Activated T-cell treated with anti-CD3 and anti-CD28 coated beads, Interleukin-2, amount 50 U/mL, for 48 hours (primary cell): ENCODE measurements around the gene PRPSAP2.
"Not testable (repeated sequence)": the region's sequence is repeated elsewhere in the genome, so short reads cannot be mapped to it uniquely, and the experiment has no call there.

Source experiments
- DNase-seq, 2 experiments: peaks; one replicate each; pipeline ENCODE4 v3.0.0-alpha.2; 2020

The PRPSAP2 gene

GRCh38 chr17:18947866-18948265 lies 89.9 kb downstream of the PRPSAP2 start:
- no peak for DNase-seq

- no peak for DNase-seq
Observed at GRCh38 chr17:18948476-18949006, 90.6 kb downstream of the PRPSAP2 start.

DNA sequence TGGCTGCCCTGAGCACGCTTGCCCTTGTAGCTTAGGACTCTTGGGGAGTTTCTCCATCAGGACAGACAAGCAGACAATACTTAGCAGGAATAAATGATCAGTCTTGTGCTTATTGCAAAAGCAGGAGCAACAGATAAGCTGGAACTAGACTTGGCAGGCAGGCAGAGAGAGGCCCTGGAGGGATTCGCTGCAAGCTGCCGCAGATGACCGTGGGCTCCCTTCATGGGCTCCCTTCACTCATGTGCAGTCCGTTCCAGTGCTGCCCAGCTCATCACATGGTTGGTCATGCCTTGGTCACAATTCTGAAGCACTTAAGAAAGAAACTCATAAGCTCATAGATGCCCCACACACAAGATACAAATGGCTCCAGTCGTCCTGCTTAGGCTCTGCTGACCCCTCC lies 91.6 kb downstream of the PRPSAP2 start:
- DNase-seq: no peak

DNA sequence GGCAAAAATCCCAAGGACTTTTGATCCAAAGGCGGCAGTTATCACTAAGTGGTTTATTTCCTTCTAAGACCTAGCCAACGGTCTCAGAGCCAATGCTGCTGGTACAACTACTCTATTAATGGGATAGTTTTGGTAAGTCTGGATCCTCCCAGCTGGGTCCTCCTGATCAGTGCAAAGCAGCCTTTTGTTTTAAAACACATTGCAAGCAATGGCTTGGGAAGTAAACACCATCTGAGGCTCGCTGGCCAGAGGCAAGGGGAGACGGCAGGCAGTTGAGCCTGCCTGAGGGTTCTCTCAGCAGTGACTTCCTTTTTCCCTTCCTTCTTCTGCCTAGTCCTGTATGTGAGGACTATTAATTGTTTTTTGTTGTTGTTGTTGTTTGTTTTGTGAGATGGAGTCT lies 92.4 kb downstream of the PRPSAP2 start:
- no peak for DNase-seq

- DNase-seq: no peak
Observed at GRCh38 chr17:18950944-18951905, 93.3 kb downstream of the PRPSAP2 start.

- no peak for DNase-seq
Observed at GRCh38 chr17:18951941-18952842, 94.3 kb downstream of the PRPSAP2 start, which contains the start of gene SLC5A10. Gene SLC5A10, plus strand, starts transcription at chr17:18952165. Its CDS starts 41 bp downstream, at chr17:18952206.

DNA sequence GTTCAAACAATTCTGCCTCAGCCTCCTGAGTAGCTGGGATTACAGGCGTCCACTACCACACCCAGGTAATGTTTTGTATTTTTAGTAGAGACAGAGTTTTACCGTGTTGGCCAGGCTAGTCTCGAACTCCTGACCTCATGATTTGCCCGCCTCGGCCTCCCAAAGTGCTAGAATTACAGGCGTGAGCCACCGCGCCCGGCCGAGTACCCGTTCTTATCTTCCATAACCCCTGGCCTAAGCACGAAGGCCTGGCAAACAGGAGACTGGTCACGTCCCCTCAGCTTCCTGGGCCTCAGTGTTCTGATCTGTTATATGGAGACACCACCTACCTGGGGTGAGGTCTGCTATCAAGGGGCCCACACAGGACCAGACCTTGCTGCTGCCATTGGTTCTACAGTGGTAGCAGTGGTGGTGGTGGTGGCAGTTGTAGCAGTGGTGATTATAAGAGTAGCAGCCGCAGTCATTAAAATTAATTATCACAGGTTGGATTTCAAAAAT lies 95.3 kb downstream of the PRPSAP2 start:
- DNase-seq: no peak

GRCh38 chr17:18954321-18954720 lies 96.4 kb downstream of the PRPSAP2 start:
- DNase-seq: no peak

DNA sequence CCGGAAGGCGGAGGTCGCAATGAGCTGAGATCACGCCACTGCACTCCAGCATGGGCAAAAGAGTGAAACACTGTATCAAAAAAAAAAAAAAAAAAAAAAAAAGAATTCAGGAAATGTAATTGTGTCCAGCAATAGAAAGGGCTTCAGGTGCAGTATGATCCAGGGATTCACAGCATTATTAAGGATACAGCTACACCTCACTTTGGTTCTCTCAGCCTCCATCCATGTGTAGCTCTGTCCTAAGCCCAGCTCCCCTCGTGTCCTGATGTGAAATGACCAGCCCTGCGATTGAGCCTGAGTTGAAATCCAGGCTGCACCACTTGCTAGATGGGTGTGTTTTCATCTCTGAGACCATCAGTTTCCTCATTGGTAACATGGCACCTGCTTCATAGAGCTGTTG lies 97.1 kb downstream of the PRPSAP2 start:
- DNase-seq: no peak

DNA sequence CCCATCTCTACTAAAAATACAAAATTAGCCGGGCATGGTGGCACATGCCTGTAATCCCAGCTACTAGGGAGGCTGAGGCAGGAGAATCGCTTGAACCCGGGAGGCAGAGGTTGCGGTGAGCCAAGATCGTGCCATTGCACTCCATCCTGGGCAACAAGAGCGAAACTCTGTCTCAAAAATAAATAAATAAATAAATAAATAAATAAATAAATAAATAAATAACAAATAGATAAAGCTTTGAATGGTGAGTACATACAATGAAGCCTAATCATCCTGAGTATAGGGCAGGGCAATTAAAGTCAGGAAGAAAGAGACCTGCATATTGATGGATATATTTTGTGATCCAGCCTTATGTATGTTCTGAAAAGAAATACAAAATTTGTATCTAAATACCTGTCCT lies 98.1 kb downstream of the PRPSAP2 start:
- DNase-seq: not testable (repeated sequence)

GRCh38 chr17:18956581-18956980 lies 98.7 kb downstream of the PRPSAP2 start:
- no peak for DNase-seq

- no peak for DNase-seq
Observed at GRCh38 chr17:18957831-18958230, 99.9 kb downstream of the PRPSAP2 start.

DNA sequence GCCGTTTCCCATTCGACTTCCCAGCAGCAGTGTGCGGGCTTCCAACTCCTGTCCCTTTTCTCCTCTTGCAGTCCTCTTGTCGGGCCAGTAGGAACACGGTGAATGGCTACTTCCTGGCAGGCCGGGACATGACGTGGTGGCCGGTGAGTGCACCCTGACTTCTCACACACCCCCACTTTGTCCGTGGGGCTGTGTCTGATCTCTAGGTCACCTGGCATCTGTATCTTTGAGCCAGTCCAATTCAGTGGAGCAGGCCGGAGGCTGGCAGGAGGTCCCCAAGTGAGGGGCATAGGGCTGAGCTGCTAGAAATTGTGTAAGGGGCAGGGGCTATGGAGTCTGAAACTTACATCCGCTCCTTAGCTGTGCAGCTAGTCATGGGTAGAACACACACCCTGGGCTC lies 100.7 kb downstream of the PRPSAP2 start:
- DNase-seq: no peak

GRCh38 chr17:18959071-18959844 lies 101.3 kb downstream of the PRPSAP2 start:
- no peak for DNase-seq

- DNase-seq: no peak
Observed at GRCh38 chr17:18959845-18960240, 101.9 kb downstream of the PRPSAP2 start.

- no peak for DNase-seq
Observed at GRCh38 chr17:18960241-18960665, 102.3 kb downstream of the PRPSAP2 start.

- DNase-seq: peak; percentile 90 to 91
Observed at GRCh38 chr17:18960803-18961511, 103.0 kb downstream of the PRPSAP2 start.

DNA sequence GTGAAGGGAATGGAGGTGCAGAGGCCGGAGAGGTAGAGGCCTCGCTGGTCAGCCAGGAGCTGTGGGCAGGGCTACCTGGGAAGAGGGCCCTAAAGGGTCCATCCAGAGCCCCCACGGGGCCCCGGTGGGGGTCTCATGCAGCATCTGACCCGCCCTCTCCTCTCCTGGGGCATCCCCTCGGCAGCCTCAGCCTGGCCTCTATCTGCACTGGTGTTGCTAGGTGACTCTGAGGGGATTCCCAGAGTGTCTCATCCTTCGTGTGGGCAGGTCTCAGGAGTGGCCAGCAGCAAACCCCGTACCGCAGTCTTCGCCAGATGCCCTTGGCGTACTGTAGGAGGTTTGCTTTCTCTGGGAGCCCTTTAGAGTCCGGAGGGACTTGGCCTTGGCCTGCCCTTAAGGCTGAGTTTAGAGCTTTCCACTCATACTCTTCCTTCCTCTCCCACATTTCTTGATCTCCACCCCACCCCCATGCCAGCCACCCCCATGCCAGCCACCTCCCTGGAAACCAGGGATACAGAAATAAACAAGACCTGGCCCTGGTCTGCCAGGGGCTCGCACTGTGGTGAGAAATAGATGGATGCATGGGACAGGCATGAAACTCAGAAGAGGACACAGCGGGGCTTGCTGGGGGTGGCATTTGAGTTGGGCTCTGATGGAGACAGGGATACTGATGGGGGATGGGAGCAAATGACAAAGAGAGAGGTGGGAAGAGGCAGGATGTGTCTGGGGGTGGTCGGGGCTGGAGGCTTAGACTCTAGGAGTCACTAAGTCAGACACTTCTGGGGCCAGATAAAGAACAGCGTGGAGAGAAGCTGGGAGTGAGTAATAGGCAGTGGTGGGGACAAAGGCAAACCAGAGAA lies 103.9 kb downstream of the PRPSAP2 start:
- DNase-seq: peak in 1 of 2 experiments; percentile 46

DNA sequence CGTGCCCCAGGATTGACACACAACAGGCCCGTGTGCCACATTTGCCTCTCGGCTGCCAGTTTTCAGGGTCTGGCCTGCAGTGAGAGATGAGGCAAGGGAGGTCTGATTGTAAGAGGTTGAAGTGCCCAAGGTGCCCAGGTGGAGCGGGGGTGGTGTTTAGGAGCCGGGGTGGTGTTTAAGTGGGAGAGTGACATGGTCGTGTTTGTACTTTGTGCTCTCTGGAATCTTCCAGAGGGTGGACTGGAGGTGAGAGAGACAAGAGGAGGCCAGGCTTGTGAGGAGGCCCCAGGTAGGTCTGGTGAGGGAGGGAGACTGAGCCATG lies 104.5 kb downstream of the PRPSAP2 start:
- no peak for DNase-seq
